GM12864 (cell line): ENCODE data around the gene ABTB2.
A peak's percentile ranks its signal among the peaks of the same experiment; 100 is the strongest.
"Not testable (repeated sequence)": the region's sequence is repeated elsewhere in the genome, so short reads cannot be mapped to it uniquely, and the experiment has no call there.

Experiments used
- DNase-seq: peaks from one replicate; pipeline ENCODE4 v3.0.0-alpha.2; 2011; ENCODE audit warnings: low read depth
- H3K4me3 ChIP-seq: 2 replicates; pipeline ENCODE4 v1.5.1; 2011; ENCODE audit warnings: mild to moderate bottlenecking, low read depth, low read length, control low read depth
- TF ChIP-seq, protein P1 (sequence below): IDR thresholded peaks from 2 replicates; pipeline ENCODE4 v1.5.1; 2011; ENCODE audit warnings: low read depth, mild to moderate bottlenecking, moderate library complexity, low read length, control low read depth, inconsistent platforms; ENCODE audit errors: missing control alignments

Gene ABTB2

DNA sequence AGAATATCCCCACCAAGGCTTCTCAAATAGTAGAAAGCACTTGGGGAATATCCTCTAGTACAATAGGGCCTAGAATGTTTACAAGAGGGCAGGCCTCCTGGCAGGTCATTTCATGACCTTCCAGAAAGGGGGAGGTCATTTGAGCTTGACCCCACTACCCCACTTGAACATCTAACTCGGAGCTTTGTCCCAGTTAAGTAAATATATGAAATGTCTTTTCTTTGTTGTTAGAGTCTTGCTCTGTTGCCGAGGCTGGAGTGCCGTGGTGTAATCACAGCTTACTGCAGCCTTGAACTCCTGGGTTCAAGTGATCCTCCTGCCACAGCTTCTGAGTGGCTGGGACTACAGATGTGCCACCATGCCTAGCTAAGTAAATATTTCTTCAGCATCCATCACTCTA is 108.4 kb downstream of the ABTB2 start:
- TF ChIP-seq, protein P1, sequence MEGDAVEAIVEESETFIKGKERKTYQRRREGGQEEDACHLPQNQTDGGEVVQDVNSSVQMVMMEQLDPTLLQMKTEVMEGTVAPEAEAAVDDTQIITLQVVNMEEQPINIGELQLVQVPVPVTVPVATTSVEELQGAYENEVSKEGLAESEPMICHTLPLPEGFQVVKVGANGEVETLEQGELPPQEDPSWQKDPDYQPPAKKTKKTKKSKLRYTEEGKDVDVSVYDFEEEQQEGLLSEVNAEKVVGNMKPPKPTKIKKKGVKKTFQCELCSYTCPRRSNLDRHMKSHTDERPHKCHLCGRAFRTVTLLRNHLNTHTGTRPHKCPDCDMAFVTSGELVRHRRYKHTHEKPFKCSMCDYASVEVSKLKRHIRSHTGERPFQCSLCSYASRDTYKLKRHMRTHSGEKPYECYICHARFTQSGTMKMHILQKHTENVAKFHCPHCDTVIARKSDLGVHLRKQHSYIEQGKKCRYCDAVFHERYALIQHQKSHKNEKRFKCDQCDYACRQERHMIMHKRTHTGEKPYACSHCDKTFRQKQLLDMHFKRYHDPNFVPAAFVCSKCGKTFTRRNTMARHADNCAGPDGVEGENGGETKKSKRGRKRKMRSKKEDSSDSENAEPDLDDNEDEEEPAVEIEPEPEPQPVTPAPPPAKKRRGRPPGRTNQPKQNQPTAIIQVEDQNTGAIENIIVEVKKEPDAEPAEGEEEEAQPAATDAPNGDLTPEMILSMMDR: no peak
- no peak overlapping the region for H3K4me3 ChIP-seq
- DNase-seq: no peak

DNA sequence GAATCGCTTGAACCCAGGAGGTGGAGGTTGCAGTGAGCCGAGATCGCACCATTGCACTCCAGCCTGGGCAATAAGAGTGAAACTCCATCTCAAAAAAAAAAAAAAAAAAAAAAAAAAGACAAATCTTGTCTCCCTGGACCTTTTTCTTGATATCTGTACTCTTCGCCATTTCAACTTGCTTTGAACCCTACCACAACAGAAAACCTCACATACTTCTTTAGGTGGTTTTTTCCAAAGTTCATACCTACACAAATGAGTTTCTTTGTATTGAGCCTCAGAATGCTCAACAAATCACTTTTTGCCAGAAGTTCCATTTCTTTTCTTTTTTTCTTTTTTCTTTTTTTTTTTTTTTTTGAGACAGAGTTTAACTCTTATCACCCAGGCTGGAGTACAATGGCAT is 111.3 kb downstream of the ABTB2 start:
- not testable (repeated sequence) for H3K4me3 ChIP-seq, DNase-seq

DNA sequence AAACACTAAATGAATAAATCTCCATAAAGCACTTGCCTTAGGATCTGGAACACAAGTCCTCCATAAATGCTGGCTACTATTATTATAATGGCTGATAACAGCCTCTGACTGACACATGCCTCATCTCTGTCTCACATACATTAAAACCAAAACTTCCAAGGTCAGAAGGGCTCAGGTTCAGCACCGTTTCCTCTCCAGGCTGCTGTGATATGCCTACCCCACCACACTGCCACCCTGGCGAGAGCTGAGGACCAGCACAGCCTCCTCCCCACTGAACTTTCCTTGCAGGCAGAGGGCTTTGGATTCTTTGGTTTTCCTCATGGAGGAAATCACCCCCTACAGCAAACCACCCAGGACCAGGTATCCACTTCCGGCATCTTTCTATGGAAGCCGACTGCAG is 112.8 kb downstream of the ABTB2 start:
- DNase-seq: no peak
- TF ChIP-seq, protein P1: no peak
- H3K4me3 ChIP-seq: no peak overlapping the region

DNA sequence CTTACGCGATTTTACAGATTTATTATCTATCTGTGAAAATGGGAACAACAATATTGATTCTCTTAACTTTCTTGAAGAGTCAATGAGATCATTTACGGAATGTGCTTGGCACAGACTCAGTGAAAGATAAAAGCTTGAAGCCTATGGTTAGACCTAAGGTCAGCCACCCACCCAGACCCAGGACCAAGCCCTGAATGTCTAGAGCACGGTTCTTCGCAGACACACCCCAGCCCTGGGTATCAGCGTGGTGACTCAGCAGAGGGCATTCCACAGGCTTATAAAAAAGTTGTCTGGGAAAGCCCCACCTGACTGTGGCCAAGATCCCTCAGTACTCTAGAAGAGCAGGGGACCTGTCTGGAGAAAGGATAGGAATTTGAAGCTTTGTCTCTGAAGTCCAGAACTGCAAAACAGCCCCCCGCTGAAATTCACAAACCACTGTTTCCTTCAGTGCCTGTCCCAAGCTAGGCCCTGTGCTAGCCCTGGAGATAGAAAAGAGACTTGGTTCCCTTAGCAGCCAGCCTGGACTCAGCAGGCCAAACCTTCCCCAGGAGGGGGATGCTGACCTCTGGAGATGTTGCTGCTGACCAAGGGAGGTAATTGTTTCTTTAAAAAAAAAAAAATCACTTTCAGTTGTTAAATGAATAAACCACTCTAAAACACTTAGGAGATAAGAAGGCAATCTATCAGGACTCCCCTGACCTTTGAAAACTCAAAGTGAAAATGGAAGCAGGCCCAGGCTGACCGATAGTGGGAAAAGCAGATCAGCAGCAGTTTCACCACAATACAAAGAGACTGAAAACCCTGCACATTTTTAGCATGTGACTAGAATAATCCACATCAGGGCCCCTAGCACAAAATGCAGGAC is 114.0 kb downstream of the ABTB2 start:
- TF ChIP-seq, protein P1: no peak
- DNase-seq: peak; percentile 77
- H3K4me3 ChIP-seq: peak overlapping the region; percentile 23

DNA sequence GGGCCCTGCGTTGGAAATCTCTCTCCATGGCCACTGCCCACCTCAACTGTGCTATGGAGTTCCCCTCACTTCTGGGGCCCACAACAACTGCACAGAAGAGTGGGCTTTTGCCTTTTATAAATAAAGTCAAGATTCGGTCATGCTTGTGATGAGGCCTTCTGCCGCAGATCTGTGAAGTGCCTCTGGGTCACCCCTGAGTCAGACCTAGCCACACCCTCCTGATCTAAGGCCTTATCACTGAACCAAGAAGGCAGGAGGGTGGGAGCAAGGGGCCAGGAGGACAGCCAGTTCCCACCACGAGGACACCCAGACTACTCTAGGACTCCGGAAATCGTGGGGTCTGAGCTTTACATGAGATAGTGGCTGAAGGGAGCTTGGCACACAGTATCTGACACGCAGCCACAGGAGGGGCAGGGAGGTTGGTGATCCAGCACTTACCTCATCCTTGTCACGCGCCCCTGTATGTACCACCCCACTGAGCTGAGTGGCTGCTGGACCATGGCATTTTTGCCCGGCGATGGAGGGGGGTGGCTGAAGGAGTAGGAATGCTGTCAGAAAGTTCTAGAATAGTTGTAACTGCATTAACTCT is 115.7 kb downstream of the ABTB2 start:
- no peak for DNase-seq

DNA sequence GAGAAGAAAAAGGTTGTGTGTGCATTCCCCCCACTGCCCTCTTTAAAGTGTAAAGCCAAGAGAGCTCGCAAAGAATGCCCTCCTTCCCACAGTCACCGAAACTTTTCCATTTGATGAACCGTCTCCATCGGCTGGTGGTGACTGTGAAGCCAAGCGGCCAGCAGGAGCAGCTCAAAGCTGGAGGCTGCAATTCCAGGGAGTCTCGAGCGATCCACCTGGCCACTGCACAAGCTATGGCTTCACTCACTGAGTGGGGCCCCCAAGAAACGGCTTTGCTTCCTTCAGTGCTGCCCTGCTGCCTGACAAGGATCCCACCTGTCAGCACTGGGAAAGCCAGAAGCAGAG is 117.7 kb downstream of the ABTB2 start:
- TF ChIP-seq, protein P1: no peak
- H3K4me3 ChIP-seq: no peak overlapping the region; the same call in 1 of the 2 replicates

More for the DNA sequence above, 115.7 kb downstream of the ABTB2 start:
- TF ChIP-seq, protein P1: no peak
- no peak overlapping the region for H3K4me3 ChIP-seq

DNA sequence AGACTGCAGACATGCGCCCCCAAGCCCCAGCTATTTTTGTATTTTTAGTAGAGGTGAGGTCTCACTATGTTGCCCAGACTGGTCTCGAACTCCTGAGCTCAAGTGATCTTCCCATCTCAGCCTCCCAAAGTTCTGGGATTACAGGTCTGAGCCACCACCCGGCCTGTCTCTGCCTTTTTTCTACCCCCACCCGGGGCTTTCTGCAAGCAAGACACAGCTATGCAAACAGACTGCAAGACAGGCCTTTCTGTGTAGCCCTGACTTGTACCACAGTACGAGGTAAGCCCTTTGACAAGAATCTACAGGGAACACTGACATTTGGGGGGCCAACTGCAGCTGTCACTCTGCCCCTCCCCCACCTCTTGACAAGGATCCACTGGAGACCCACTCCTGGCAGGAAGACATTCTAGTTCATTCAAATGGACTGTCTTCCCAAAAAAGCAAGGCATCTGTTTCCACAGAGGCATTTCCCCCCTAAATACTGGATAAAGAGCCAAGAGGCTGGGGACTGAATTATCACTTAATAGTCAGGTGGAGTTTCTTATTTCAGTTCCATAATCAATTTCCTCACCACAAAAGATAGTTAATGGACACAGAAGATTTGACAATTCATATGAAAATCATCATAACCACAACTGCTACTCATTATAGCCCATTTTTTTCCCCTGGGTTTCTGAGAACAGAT is 118.2 kb downstream of the ABTB2 start:
- TF ChIP-seq, protein P1: no peak
- DNase-seq: no peak
- no peak overlapping the region for H3K4me3 ChIP-seq

More for the DNA sequence above, 117.7 kb downstream of the ABTB2 start:
- no peak for DNase-seq
